ENCODE measurements around the gene UAP1L1. TPM values are rescaled to one million over a fixed set of nuclear protein-coding genes. Genes with fewer than 3 reads are reported as not detected.

Gene UAP1L1
- total and polyA plus RNA-seq, 4 donors: 0.35 to 2.3 (median 1.7) TPM

DNA sequence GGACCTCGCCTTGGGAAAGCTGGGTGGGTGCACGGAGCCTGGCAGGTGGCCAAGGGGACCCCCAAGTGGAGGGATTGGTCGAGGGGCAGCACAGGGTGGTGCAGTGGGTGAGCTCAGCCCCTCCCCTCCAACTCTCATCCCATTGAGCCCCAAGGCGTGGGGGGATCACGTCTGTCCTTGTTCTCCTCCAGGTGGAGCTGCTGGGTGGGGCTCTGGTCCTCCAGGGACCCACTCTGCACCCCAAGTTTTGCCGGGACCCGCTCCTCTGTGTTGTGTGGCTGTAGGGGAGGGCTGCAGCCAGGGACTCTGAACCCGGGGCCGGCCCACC lies 41.8 kb upstream of the UAP1L1 start (continued):
- no peak for TF ChIP-seq CTCF (IDR thresholded peaks at IDR 0.05; ENCODE audit: low read depth, low read length, missing input control)

DNA sequence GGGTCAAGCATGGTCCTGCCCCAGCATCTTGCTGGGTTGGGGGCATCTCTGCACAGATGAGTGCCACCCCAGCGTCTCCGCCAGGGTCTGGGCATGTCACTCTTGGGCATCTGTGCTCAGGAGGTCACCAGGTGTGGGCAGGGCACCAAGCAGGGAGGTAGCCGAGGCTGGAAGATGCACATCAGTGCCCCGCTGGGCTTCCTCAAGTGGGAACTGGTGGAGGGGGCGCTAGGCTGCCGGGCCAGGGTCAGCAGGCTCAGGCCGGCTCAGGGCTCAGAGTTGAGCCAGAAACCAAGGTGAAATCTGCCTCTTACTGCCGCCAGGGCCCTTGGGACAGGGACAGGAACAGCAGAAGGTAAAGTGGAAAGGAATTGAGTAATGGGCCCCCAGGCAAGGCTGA lies 41.4 kb upstream of the UAP1L1 start:
- DNase-seq (ENCODE audit: low spot score): no peak
- Histone ChIP-seq H3K27me3 (ENCODE audit: control insufficient read depth in 4 of 4, insufficient read depth in 4 of 4, low read length in 3 of 4) (peaks cover 0 to 3% (median under 1%) of the 10 kb centered on the region in 4 donors), H3K36me3 (ENCODE audit: control insufficient read depth in 4 of 4, insufficient read depth in 3 of 4, low read depth in 1 of 4, low read length in 3 of 4) (no peaks in the 10 kb centered on the region), H3K9ac (ENCODE audit: low read depth in 1 of 2, low read length in 2 of 2) (no peak overlapping the region), H3K27ac (ENCODE audit: low read depth in 1 of 2, low read length in 2 of 2) (no peak overlapping the region), H3K4me1 (ENCODE audit: control insufficient read depth in 4 of 4, insufficient read depth in 4 of 4, low read length in 3 of 4) (peaks cover 0 to 10% (median 1%) of the 10 kb centered on the region in 4 donors), H3K4me3 (ENCODE audit: low read depth in 1 of 3, low read length in 3 of 3) (no peak overlapping the region), H3K9me3 (ENCODE audit: control insufficient read depth in 4 of 4, low read length in 3 of 4) (no peaks in the 10 kb centered on the region)
- WGBS: 77% methylated on average over 8 of the region's 8 CpGs
- TF ChIP-seq RAD21 (IDR thresholded peaks at IDR 0.05): no peak
- TF ChIP-seq SP1 (IDR thresholded peaks at IDR 0.05): no peak
- TF ChIP-seq RXRA (IDR thresholded peaks at IDR 0.05): no peak
- no peak for TF ChIP-seq REST (IDR thresholded peaks at IDR 0.05)
- TF ChIP-seq MAX (IDR thresholded peaks at IDR 0.05): no peak
- no peak for TF ChIP-seq EGR1 (IDR thresholded peaks at IDR 0.05; ENCODE audit: low read depth in 2 of 2)
- TF ChIP-seq NR2F2 (IDR thresholded peaks at IDR 0.05): no peak
- TF ChIP-seq FOXA1 (IDR thresholded peaks at IDR 0.05): no peak
- TF ChIP-seq, protein P1, sequence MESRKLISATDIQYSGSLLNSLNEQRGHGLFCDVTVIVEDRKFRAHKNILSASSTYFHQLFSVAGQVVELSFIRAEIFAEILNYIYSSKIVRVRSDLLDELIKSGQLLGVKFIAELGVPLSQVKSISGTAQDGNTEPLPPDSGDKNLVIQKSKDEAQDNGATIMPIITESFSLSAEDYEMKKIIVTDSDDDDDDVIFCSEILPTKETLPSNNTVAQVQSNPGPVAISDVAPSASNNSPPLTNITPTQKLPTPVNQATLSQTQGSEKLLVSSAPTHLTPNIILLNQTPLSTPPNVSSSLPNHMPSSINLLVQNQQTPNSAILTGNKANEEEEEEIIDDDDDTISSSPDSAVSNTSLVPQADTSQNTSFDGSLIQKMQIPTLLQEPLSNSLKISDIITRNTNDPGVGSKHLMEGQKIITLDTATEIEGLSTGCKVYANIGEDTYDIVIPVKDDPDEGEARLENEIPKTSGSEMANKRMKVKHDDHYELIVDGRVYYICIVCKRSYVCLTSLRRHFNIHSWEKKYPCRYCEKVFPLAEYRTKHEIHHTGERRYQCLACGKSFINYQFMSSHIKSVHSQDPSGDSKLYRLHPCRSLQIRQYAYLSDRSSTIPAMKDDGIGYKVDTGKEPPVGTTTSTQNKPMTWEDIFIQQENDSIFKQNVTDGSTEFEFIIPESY (IDR thresholded peaks at IDR 0.05): no peak
- no peak for TF ChIP-seq HNF4A (conservative IDR thresholded peaks at IDR 0.05)
- TF ChIP-seq TAF1 (conservative IDR thresholded peaks at IDR 0.05): no peak
- TF ChIP-seq, protein P2, sequence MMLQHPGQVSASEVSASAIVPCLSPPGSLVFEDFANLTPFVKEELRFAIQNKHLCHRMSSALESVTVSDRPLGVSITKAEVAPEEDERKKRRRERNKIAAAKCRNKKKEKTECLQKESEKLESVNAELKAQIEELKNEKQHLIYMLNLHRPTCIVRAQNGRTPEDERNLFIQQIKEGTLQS (IDR thresholded peaks at IDR 0.05): no peak
- TF ChIP-seq YY1 (IDR thresholded peaks at IDR 0.05): no peak

GRCh38 chr9:137037035-137037434 lies 40.3 kb upstream of the UAP1L1 start:
- Histone ChIP-seq H3K4me1 (ENCODE audit: control insufficient read depth in 4 of 4, insufficient read depth in 4 of 4, low read length in 3 of 4) (peaks cover 0 to 10% (median 1%) of the 10 kb centered on the region in 4 donors), H3K27me3 (ENCODE audit: control insufficient read depth in 4 of 4, insufficient read depth in 4 of 4, low read length in 3 of 4) (peaks cover 0 to 4% (median under 1%) of the 10 kb centered on the region in 4 donors), H3K36me3 (ENCODE audit: control insufficient read depth in 4 of 4, insufficient read depth in 3 of 4, low read depth in 1 of 4, low read length in 3 of 4) (no peaks in the 10 kb centered on the region), H3K9ac (ENCODE audit: low read depth in 1 of 2, low read length in 2 of 2) (no peak overlapping the region), H3K4me3 (ENCODE audit: low read depth in 1 of 3, low read length in 3 of 3) (no peak overlapping the region), H3K9me3 (ENCODE audit: control insufficient read depth in 4 of 4, low read length in 3 of 4) (no peaks in the 10 kb centered on the region), H3K27ac (ENCODE audit: low read depth in 1 of 2, low read length in 2 of 2) (no peak overlapping the region)
- TF ChIP-seq MAX (IDR thresholded peaks at IDR 0.05) (no peak), HNF4G (IDR thresholded peaks at IDR 0.05) (no peak), JUND (IDR thresholded peaks at IDR 0.05) (no peak), REST (IDR thresholded peaks at IDR 0.05) (no peak), FOXA1 (IDR thresholded peaks at IDR 0.05) (no peak), EGR1 (IDR thresholded peaks at IDR 0.05; ENCODE audit: low read depth in 2 of 2) (no peak), TAF1 (conservative IDR thresholded peaks at IDR 0.05) (no peak)
- TF ChIP-seq, protein P1 (IDR thresholded peaks at IDR 0.05): no peak
- TF ChIP-seq, protein P2 (IDR thresholded peaks at IDR 0.05): no peak
- 84% methylated on average over 13 of the region's 13 CpGs for WGBS
- no peak for DNase-seq (ENCODE audit: low spot score)

Measured in liver (tissue), 9 donors.